Placental pericyte (primary cell): ENCODE data around the gene NCS1. TPM values are rescaled to one million over a fixed set of nuclear protein-coding genes. Genes with fewer than 3 reads are reported as not detected.

Experiments
- total RNA-seq: library from RNA; depleted of rRNA; stranded (reverse); fragments of >200 nt; gene quantifications from 2 replicates; pipeline ENCODE4 v1.2.3, GENCODE V29; 2012

The NCS1 gene
- 26.5 and 68.0 TPM in 2 replicates for total RNA-seq

GRCh38 chr9:130172161-130172857 is at the start of gene NCS1:
NCS1 (plus strand) TSS chr9:130172404; CDS start chr9:130172664, 260 bp downstream.

DNA sequence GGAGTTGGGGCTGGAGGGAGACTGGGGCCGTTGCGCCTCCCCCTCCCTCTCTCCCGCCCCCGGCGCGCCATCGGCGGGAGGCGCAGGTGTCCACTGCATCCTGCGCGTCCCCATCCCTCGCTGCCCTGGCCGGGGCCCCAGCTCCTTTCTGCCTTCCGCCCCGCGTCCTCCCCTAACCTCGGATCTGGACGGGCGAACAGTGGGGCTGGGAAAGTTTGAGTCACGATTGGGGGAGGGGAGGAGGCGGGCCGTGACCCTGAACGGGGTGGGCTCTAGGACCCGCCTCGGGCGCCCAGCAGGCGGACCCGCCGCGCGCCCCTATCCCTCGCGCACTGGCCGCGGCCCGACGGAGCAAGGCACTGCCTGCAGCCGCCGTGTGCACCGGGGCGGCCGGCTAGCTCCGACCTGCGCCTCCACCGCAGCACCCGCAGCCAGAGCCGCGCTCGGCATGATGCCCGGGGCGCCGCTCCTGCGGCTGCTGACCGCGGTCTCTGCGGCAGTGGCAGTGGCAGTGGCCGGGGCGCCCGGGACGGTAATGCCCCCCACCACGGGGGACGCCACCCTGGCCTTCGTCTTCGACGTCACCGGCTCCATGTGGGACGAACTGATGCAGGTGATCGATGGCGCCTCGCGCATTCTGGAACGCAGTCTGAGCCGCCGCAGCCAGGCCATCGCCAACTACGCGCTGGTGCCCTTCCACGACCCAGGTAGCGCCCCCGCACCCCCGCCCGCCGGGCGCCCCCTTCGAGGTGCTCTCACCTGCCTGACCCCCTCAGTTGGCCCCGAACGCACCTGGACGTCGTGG is 93.4 kb downstream of the NCS1 start, which contains the start of gene HMCN2:
HMCN2 (plus strand) TSS at position 330 of the 805 bp plus-strand sequence; CDS start at position 449, 119 bp downstream.

Other genes starting within 250 kb of the NCS1 start
- gene FNBP1, start 129.2 kb upstream of the NCS1 start, total RNA-seq = 23.2 and 43.5 TPM in 2 replicates
- gene GPR107, start 118.5 kb upstream of the NCS1 start, total RNA-seq = 33.0 and 35.4 TPM in 2 replicates
- not detected in 2 replicates for gene HMCN2, start 93.4 kb downstream of the NCS1 start, total RNA-seq